Measurements from ENCODE around the gene LSAMP. TPM values are rescaled to one million over a fixed set of nuclear protein-coding genes. Genes with fewer than 3 reads are reported as not detected.

The LSAMP gene
- polyA plus RNA-seq, 1 donor = 7.6 TPM

- Histone ChIP-seq H3K36me3 (ENCODE audit: control insufficient read depth, insufficient read depth, low read length) (no peaks in the 10 kb centered on the region), H3K27ac (ENCODE audit: low read length) (no peak overlapping the region), H3K27me3 (ENCODE audit: control insufficient read depth, insufficient read depth, low read length) (no peaks in the 10 kb centered on the region), H3K4me3 (ENCODE audit: low read length) (no peak overlapping the region), H3K4me1 (ENCODE audit: control insufficient read depth, insufficient read depth, low read length) (no peaks in the 10 kb centered on the region), H3K9me3 (ENCODE audit: control insufficient read depth, low read depth, low read length) (no peaks in the 10 kb centered on the region)
- WGBS (ENCODE audit: insufficient coverage, low lambda C conversion rate) = 100% methylated on average over 1 of the region's 1 CpG
- DNase-seq = no peak
Observed at GRCh38 chr3:115916866-115917265, 528.4 kb downstream of the LSAMP start.

DNA sequence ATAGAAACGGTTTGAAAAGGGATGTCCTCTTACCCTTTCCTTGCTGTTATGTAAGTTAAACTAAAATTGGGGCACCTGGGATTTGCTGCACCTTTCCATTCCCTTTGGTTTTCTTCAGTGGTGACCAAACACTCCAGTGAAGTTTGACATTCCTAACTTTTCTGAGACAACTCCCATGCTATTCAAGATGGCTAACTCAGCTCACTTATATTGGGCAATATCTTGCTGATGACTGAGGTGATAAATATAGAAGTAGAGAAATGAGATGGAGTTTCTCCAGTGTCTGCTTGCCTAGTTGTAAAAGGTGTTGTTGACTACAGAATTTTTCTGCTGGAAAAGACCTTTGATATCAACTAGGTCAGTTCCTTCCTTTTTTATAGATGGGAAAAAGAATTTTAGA is 530.2 kb downstream of the LSAMP start:
- Histone ChIP-seq H3K27me3 (ENCODE audit: control insufficient read depth, insufficient read depth, low read length) (no peaks in the 10 kb centered on the region), H3K4me3 (ENCODE audit: low read length) (no peak overlapping the region), H3K9me3 (ENCODE audit: control insufficient read depth, low read depth, low read length) (no peaks in the 10 kb centered on the region), H3K27ac (ENCODE audit: low read length) (no peak overlapping the region), H3K4me1 (ENCODE audit: control insufficient read depth, insufficient read depth, low read length) (no peaks in the 10 kb centered on the region), H3K36me3 (ENCODE audit: control insufficient read depth, insufficient read depth, low read length) (no peaks in the 10 kb centered on the region)
- WGBS (ENCODE audit: insufficient coverage, low lambda C conversion rate) = no CpG with 5 or more reads among the region's 1 CpG
- DNase-seq = no peak

DNA sequence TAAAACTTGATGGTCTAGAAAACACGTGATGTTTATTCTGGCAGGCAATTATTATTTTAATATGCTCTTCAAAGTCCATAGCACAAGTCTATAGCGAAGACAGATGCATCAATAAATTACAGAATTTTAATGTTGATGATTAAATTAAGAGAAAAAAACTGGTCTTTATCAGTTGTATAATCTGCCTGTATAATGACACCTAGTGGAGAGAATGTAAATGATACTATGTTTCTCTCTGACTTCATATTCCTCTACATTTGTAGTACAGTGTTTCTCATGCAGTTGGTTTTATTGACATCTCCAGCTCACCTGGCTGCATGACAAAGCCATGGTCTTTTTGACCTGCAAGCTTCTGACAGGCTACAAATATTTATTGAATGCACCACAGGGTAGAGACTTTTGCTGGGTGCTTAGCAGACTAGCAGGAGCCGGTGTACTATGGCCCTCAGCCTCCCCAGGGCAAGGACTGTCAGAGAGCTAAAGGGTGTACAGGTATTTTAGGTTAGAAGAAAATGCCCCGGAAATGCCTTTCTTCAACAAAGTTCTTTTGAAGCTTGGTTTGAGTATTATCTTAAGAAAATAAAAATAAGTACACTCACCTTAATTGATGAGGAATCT is 532.1 kb downstream of the LSAMP start:
- Histone ChIP-seq H3K9me3 (ENCODE audit: control insufficient read depth, low read depth, low read length) (no peaks in the 10 kb centered on the region), H3K4me1 (ENCODE audit: control insufficient read depth, insufficient read depth, low read length) (no peaks in the 10 kb centered on the region), H3K27me3 (ENCODE audit: control insufficient read depth, insufficient read depth, low read length) (no peaks in the 10 kb centered on the region), H3K27ac (ENCODE audit: low read length) (no peak overlapping the region), H3K36me3 (ENCODE audit: control insufficient read depth, insufficient read depth, low read length) (no peaks in the 10 kb centered on the region), H3K4me3 (ENCODE audit: low read length) (no peak overlapping the region)
- WGBS (ENCODE audit: insufficient coverage, low lambda C conversion rate) = 75% methylated on average over 2 of the region's 4 CpGs
- no peak for DNase-seq

DNA sequence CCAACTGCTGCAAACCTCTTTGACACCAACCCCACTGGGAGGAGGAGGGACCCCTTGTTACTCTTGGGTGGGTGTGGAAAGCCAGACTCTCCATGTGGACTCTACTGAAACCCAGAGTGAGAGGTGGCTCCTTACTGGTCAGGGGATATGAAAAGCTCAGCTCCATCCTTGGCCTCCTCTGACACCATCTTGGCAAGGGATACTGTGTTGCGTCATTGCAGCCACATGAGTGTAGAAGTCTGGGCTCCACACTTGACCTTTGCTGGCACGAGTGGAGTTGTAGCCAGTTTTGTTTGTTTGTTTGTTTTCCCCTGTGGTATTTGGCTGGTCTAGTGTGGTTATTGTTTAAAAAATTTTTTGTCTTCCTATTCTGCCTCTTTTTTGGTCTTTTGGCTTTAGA is 532.9 kb downstream of the LSAMP start:
- no peak for DNase-seq
- no peak overlapping the region for H3K4me3 ChIP-seq (ENCODE audit: low read length)
- no peaks in the 10 kb centered on the region for H3K36me3 ChIP-seq (ENCODE audit: control insufficient read depth, insufficient read depth, low read length)
- no peaks in the 10 kb centered on the region for H3K27me3 ChIP-seq (ENCODE audit: control insufficient read depth, insufficient read depth, low read length)
- no peaks in the 10 kb centered on the region for H3K4me1 ChIP-seq (ENCODE audit: control insufficient read depth, insufficient read depth, low read length)
- H3K27ac ChIP-seq (ENCODE audit: low read length) = no peak overlapping the region
- no peaks in the 10 kb centered on the region for H3K9me3 ChIP-seq (ENCODE audit: control insufficient read depth, low read depth, low read length)
- no CpG with 5 or more reads among the region's 2 CpGs for WGBS (ENCODE audit: insufficient coverage, low lambda C conversion rate)

- Histone ChIP-seq H3K4me3 (ENCODE audit: low read length) (no peak overlapping the region), H3K36me3 (ENCODE audit: control insufficient read depth, insufficient read depth, low read length) (no peaks in the 10 kb centered on the region), H3K27ac (ENCODE audit: low read length) (no peak overlapping the region), H3K27me3 (ENCODE audit: control insufficient read depth, insufficient read depth, low read length) (no peaks in the 10 kb centered on the region), H3K9me3 (ENCODE audit: control insufficient read depth, low read depth, low read length) (no peaks in the 10 kb centered on the region), H3K4me1 (ENCODE audit: control insufficient read depth, insufficient read depth, low read length) (no peaks in the 10 kb centered on the region)
- 100% methylated on average over 1 of the region's 2 CpGs for WGBS (ENCODE audit: insufficient coverage, low lambda C conversion rate)
- no peak for DNase-seq
Observed at GRCh38 chr3:115905871-115906270, 539.4 kb downstream of the LSAMP start.

DNA sequence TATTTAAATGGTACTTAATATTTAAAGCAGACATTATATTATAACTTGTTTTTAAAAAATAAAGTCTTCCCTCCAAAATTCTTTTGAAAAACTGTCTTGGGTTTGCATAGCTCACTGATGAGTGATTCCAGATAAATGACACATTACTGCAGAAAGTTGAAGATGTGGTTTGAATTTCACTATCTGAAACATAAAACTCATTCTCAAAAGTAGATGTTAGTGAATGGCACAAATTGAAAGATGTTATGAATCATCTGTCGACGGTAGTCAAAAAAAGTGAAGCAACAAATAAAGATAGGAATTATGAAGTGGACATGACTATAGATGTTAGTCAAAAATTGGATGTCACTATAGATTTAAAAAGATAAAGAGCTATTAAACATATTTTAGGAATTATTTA is 541.4 kb downstream of the LSAMP start:
- no peaks in the 10 kb centered on the region for H3K4me1 ChIP-seq (ENCODE audit: control insufficient read depth, insufficient read depth, low read length)
- H3K27ac ChIP-seq (ENCODE audit: low read length) = no peak overlapping the region
- no peak overlapping the region for H3K4me3 ChIP-seq (ENCODE audit: low read length)
- no peaks in the 10 kb centered on the region for H3K36me3 ChIP-seq (ENCODE audit: control insufficient read depth, insufficient read depth, low read length)
- H3K27me3 ChIP-seq (ENCODE audit: control insufficient read depth, insufficient read depth, low read length) = no peaks in the 10 kb centered on the region
- DNase-seq = no peak
- 100% methylated on average over 2 of the region's 2 CpGs for WGBS (ENCODE audit: insufficient coverage, low lambda C conversion rate)
- H3K9me3 ChIP-seq (ENCODE audit: control insufficient read depth, low read depth, low read length) = no peaks in the 10 kb centered on the region

GRCh38 chr3:115901008-115901407 is 544.3 kb downstream of the LSAMP start:
- Histone ChIP-seq H3K4me3 (ENCODE audit: low read length) (no peak overlapping the region), H3K9me3 (ENCODE audit: control insufficient read depth, low read depth, low read length) (no peaks in the 10 kb centered on the region), H3K27ac (ENCODE audit: low read length) (no peak overlapping the region), H3K36me3 (ENCODE audit: control insufficient read depth, insufficient read depth, low read length) (no peaks in the 10 kb centered on the region), H3K4me1 (ENCODE audit: control insufficient read depth, insufficient read depth, low read length) (no peaks in the 10 kb centered on the region), H3K27me3 (ENCODE audit: control insufficient read depth, insufficient read depth, low read length) (no peaks in the 10 kb centered on the region)
- no peak for DNase-seq

- Histone ChIP-seq H3K27me3 (ENCODE audit: control insufficient read depth, insufficient read depth, low read length) (no peaks in the 10 kb centered on the region), H3K4me1 (ENCODE audit: control insufficient read depth, insufficient read depth, low read length) (no peaks in the 10 kb centered on the region), H3K9me3 (ENCODE audit: control insufficient read depth, low read depth, low read length) (no peaks in the 10 kb centered on the region), H3K4me3 (ENCODE audit: low read length) (no peak overlapping the region), H3K27ac (ENCODE audit: low read length) (no peak overlapping the region), H3K36me3 (ENCODE audit: control insufficient read depth, insufficient read depth, low read length) (no peaks in the 10 kb centered on the region)
- no peak for DNase-seq
- WGBS (ENCODE audit: insufficient coverage, low lambda C conversion rate) = 100% methylated on average over 2 of the region's 3 CpGs
Observed at GRCh38 chr3:115899535-115899934, 545.8 kb downstream of the LSAMP start.

- Histone ChIP-seq H3K4me3 (ENCODE audit: low read length) (no peak overlapping the region), H3K27me3 (ENCODE audit: control insufficient read depth, insufficient read depth, low read length) (no peaks in the 10 kb centered on the region), H3K27ac (ENCODE audit: low read length) (no peak overlapping the region), H3K36me3 (ENCODE audit: control insufficient read depth, insufficient read depth, low read length) (no peaks in the 10 kb centered on the region), H3K4me1 (ENCODE audit: control insufficient read depth, insufficient read depth, low read length) (no peaks in the 10 kb centered on the region), H3K9me3 (ENCODE audit: control insufficient read depth, low read depth, low read length) (no peaks in the 10 kb centered on the region)
- no CpG with 5 or more reads among the region's 3 CpGs for WGBS (ENCODE audit: insufficient coverage, low lambda C conversion rate)
- DNase-seq = no peak
Observed at GRCh38 chr3:115898656-115899410, 546.5 kb downstream of the LSAMP start.

GRCh38 chr3:115891006-115891636 is 554.2 kb downstream of the LSAMP start:
- Histone ChIP-seq H3K4me1 (ENCODE audit: control insufficient read depth, insufficient read depth, low read length) (no peaks in the 10 kb centered on the region), H3K27me3 (ENCODE audit: control insufficient read depth, insufficient read depth, low read length) (no peaks in the 10 kb centered on the region), H3K36me3 (ENCODE audit: control insufficient read depth, insufficient read depth, low read length) (no peaks in the 10 kb centered on the region), H3K4me3 (ENCODE audit: low read length) (no peak overlapping the region), H3K27ac (ENCODE audit: low read length) (no peak overlapping the region), H3K9me3 (ENCODE audit: control insufficient read depth, low read depth, low read length) (no peaks in the 10 kb centered on the region)
- DNase-seq = no peak
- no CpG with 5 or more reads among the region's 2 CpGs for WGBS (ENCODE audit: insufficient coverage, low lambda C conversion rate)
